HepG2 (cell line): ENCODE results near the gene MAD2L2. TPM values are rescaled to one million over a fixed set of nuclear protein-coding genes. Genes with fewer than 3 reads are reported as not detected.

Experiments
- ATF7 ChIP-seq, 2 experiments: fragments of 450-650 bp in 1 of 2; sonication (generic) in 1 of 2; formaldehyde crosslinking in 1 of 2; IDR thresholded peaks; 2 replicates each; pipeline versions ENCODE4 v1.4.0 to v1.6.1; 2016 to 2020; ENCODE audit warnings: antibody characterized with exemption in 1 of 2, mild to moderate bottlenecking in 1 of 2, missing genetic modification reagents in 1 of 2
- BCL3 ChIP-seq: sonication (generic); formaldehyde crosslinking; IDR thresholded peaks from 2 replicates; pipeline ENCODE4 v1.5.1; 2020; ENCODE audit warnings: mild to moderate bottlenecking, missing genetic modification reagents, moderate library complexity
- CBFB ChIP-seq: sonication (generic); formaldehyde crosslinking; IDR thresholded peaks from 2 replicates; pipeline ENCODE4 v1.4.0; 2020; ENCODE audit warnings: missing genetic modification reagents
- EP300 ChIP-seq, 3 experiments: sonication (generic) in 1 of 3; formaldehyde crosslinking in 1 of 3; IDR thresholded peaks; 2 replicates each; pipeline versions ENCODE4 v1.5.1 to v1.6.1; 2011 to 2020; ENCODE audit warnings: low read depth in 2 of 3, low read length in 2 of 3, borderline replicate concordance in 1 of 3, improper control_type of control experiment in 1 of 3, mild to moderate bottlenecking in 1 of 3, missing genetic modification reagents in 1 of 3, moderate library complexity in 1 of 3
- GLI4 ChIP-seq: sonication (generic); formaldehyde crosslinking; IDR thresholded peaks from 2 replicates; pipeline ENCODE4 v1.5.1; 2020; ENCODE audit warnings: missing genetic modification reagents, mild to moderate bottlenecking, moderate library complexity, borderline replicate concordance
- HOXD1 ChIP-seq: sonication (generic); formaldehyde crosslinking; IDR thresholded peaks from 2 replicates; pipeline ENCODE4 v1.5.0; 2020; ENCODE audit warnings: missing genetic modification reagents
- KMT2A ChIP-seq: sonication (generic); formaldehyde crosslinking; IDR thresholded peaks from 2 replicates; pipeline ENCODE4 v1.4.0; 2020; ENCODE audit warnings: missing genetic modification reagents
- MED8 ChIP-seq: sonication (generic); formaldehyde crosslinking; IDR thresholded peaks from 2 replicates; pipeline ENCODE4 v1.8.1; 2023; ENCODE audit warnings: mild to moderate bottlenecking, missing genetic modification reagents; ENCODE audit not compliant: insufficient replicate concordance
- PHB2 ChIP-seq: fragments of 450-650 bp; IDR thresholded peaks from 2 replicates; pipeline ENCODE4 v1.6.1; 2018; ENCODE audit not compliant: partially characterized antibody
- PLRG1 ChIP-seq: fragments of 450-650 bp; conservative IDR thresholded peaks from 2 replicates; pipeline ENCODE4 v1.6.1; 2016
- TAF1 ChIP-seq: sonication (generic); formaldehyde crosslinking; IDR thresholded peaks from 2 replicates; pipeline ENCODE4 v1.4.0; 2020; ENCODE audit warnings: missing genetic modification reagents
- TBX2 ChIP-seq: sonication (generic); formaldehyde crosslinking; IDR thresholded peaks from 2 replicates; pipeline ENCODE4 v1.5.0; 2020; ENCODE audit warnings: missing genetic modification reagents, mild to moderate bottlenecking, borderline replicate concordance
- ZNF205 ChIP-seq: IDR thresholded peaks from 2 replicates; pipeline ENCODE4 v1.6.1; 2018; ENCODE audit warnings: missing biosample characterization, missing genetic modification reagents
- ZNF24 ChIP-seq: fragments of 450-650 bp; IDR thresholded peaks from 2 replicates; pipeline ENCODE4 v1.6.1; 2017; ENCODE audit warnings: antibody characterized with exemption, mild to moderate bottlenecking
- ZNF343 ChIP-seq: sonication (generic); formaldehyde crosslinking; IDR thresholded peaks from 2 replicates; pipeline ENCODE4 v1.4.0; 2020; ENCODE audit warnings: mild to moderate bottlenecking, missing genetic modification reagents
- ZNF407 ChIP-seq: sonication (generic); formaldehyde crosslinking; IDR thresholded peaks from one replicate; pipeline ENCODE4 v1.5.1; 2020; ENCODE audit warnings: mild to moderate bottlenecking, missing genetic modification reagents; ENCODE audit errors: not compliant biosample characterization
- ZNF543 ChIP-seq: sonication (generic); formaldehyde crosslinking; IDR thresholded peaks from 2 replicates; pipeline ENCODE4 v1.4.0; 2020; ENCODE audit warnings: mild to moderate bottlenecking, missing genetic modification reagents
- ZNF564 ChIP-seq: sonication (generic); formaldehyde crosslinking; IDR thresholded peaks from 2 replicates; pipeline ENCODE4 v1.8.1; 2023; ENCODE audit warnings: mild to moderate bottlenecking, missing genetic modification reagents
- ZNF709 ChIP-seq: sonication (generic); formaldehyde crosslinking; IDR thresholded peaks from 2 replicates; pipeline ENCODE4 v1.5.0; 2020; ENCODE audit warnings: mild to moderate bottlenecking, missing genetic modification reagents
- ZNF766 ChIP-seq: sonication (generic); formaldehyde crosslinking; IDR thresholded peaks from 2 replicates; pipeline ENCODE4 v1.5.0; 2020; ENCODE audit warnings: missing genetic modification reagents, borderline replicate concordance
- polyA plus RNA-seq, 8 experiments: library from polyadenylated mRNA; depleted of rRNA in 3 of 8; stranded (reverse) in 7 of 8; unstranded in 1 of 8; fragments of >200 nt; fragmentation: Illumina TruSeq in 4 of 8; extraction: Trizol in 4 of 8; gene quantifications; 2 replicates each; pipeline versions ENCODE4 v1.2.1 to v1.2.3, GENCODE V29; 2011 to 2016; ENCODE audit warnings: low read depth in 4 of 8, missing spikeins in 1 of 8, mixed read lengths in 1 of 8; ENCODE audit not compliant: insufficient read depth in 1 of 8
- total RNA-seq, 5 experiments: library from RNA; depleted of rRNA; stranded (reverse); fragments of >200 nt; fragmentation: Illumina TruSeq; extraction: Trizol; gene quantifications; 2 replicates each; pipeline ENCODE4 v1.2.3, GENCODE V29; 2016; ENCODE audit warnings: low read depth in 1 of 5

MAD2L2 gene
- total and polyA plus RNA-seq, 2 of the 13 experiments (the other 11 are each of a cell fraction or from before 2014, with no cell fraction given) = 51.8 to 53.8 TPM

- TF ChIP-seq ZNF407 (CRISPR knock-in tag) (peak; percentile 52), ZNF564 (CRISPR knock-in tag) (no peak), EP300 (IDR thresholded peaks at IDR 0.05; ENCODE audit: low read depth in 2 of 2, low read length in 2 of 2) (no peak), EP300 (CRISPR knock-in tag; IDR thresholded peaks at IDR 0.05; ENCODE audit: borderline replicate concordance) (0 out of 2 replicates have a peak, but pooled peaks have one; percentile 1), PLRG1 (no peak), ZNF24 (no peak), ZNF766 (CRISPR knock-in tag) (no peak), ZNF543 (CRISPR knock-in tag) (peak; percentile 44; the same call in 1 of the 2 replicates), HOXD1 (CRISPR knock-in tag) (peak; percentile 5; the same call in 1 of the 2 replicates), TBX2 (CRISPR knock-in tag) (peak; percentile 40; the same call in 1 of the 2 replicates), PHB2 (no peak), ATF7 (IDR thresholded peaks at IDR 0.05) (no peak), ATF7 (CRISPR knock-in tag; IDR thresholded peaks at IDR 0.05) (0 out of 2 replicates have a peak, but pooled peaks have one; percentile 32), ZNF343 (CRISPR knock-in tag) (0 out of 2 replicates have a peak, but pooled peaks have one; percentile 10), GLI4 (CRISPR knock-in tag) (peak; percentile 68; the same call in 1 of the 2 replicates), CBFB (CRISPR knock-in tag) (no peak), BCL3 (CRISPR knock-in tag) (peak; percentile 40), KMT2A (0 out of 2 replicates have a peak, but pooled peaks have one; percentile 20), MED8 (peak; percentile 6), ZNF205 (CRISPR knock-in tag) (0 out of 2 replicates have a peak, but pooled peaks have one; percentile 25), ZNF709 (CRISPR knock-in tag) (peak; percentile 75; the same call in 1 of the 2 replicates), TAF1 (CRISPR knock-in tag) (0 out of 2 replicates have a peak, but pooled peaks have one; percentile 40)
Measured at GRCh38 chr1:11680270-11681070, 478 bp downstream of the MAD2L2 start (continued).
